Globus pallidus (tissue), 1 donor: ENCODE measurements around the gene CCDC88C.

Source experiments
- DNase-seq: peaks from one replicate; pipeline ENCODE4 v3.0.0-alpha.2; 2015; ENCODE audit warnings: low spot score

CCDC88C gene

GRCh38 chr14:91399868-91400640 is 17.6 kb downstream of the CCDC88C start:
- DNase-seq = no peak

GRCh38 chr14:91398707-91399106 is 18.9 kb downstream of the CCDC88C start:
- no peak for DNase-seq

GRCh38 chr14:91397965-91398591 is 19.5 kb downstream of the CCDC88C start:
- no peak for DNase-seq

GRCh38 chr14:91396959-91397815 is 20.4 kb downstream of the CCDC88C start:
- no peak for DNase-seq

- no peak for DNase-seq
Measured at GRCh38 chr14:91396013-91396660, 21.5 kb downstream of the CCDC88C start.

- DNase-seq = no peak
Measured at GRCh38 chr14:91395466-91395865, 22.2 kb downstream of the CCDC88C start.

- DNase-seq = no peak
Measured at GRCh38 chr14:91394105-91395081, 23.2 kb downstream of the CCDC88C start.

GRCh38 chr14:91392623-91393303 is 24.9 kb downstream of the CCDC88C start:
- DNase-seq = no peak

GRCh38 chr14:91390165-91390778 is 27.3 kb downstream of the CCDC88C start:
- DNase-seq = no peak

GRCh38 chr14:91389150-91389549 is 28.5 kb downstream of the CCDC88C start:
- no peak for DNase-seq

GRCh38 chr14:91388551-91388975 is 29.1 kb downstream of the CCDC88C start:
- no peak for DNase-seq

- DNase-seq = no peak
Measured at GRCh38 chr14:91387951-91388381, 29.7 kb downstream of the CCDC88C start.

GRCh38 chr14:91387169-91387835 is 30.3 kb downstream of the CCDC88C start:
- DNase-seq = no peak

- no peak for DNase-seq
Measured at GRCh38 chr14:91385697-91386096, 31.9 kb downstream of the CCDC88C start.

- no peak for DNase-seq
Measured at GRCh38 chr14:91385224-91385623, 32.4 kb downstream of the CCDC88C start.

- no peak for DNase-seq
Measured at GRCh38 chr14:91383439-91383838, 34.2 kb downstream of the CCDC88C start.

- no peak for DNase-seq
Measured at GRCh38 chr14:91381801-91382670, 35.6 kb downstream of the CCDC88C start.
